GM20000 (cell line): Measurements from ENCODE around the gene DCLK1.

Source experiments
- DNase-seq: peaks from one replicate; pipeline ENCODE4 v3.0.0; 2012; ENCODE audit warnings: low spot score
- TF ChIP-seq, protein P1 (sequence below): IDR thresholded peaks from 2 replicates; pipeline ENCODE4 v1.5.1; 2012; ENCODE audit warnings: mild to moderate bottlenecking, control low read depth; ENCODE audit errors: extremely low read depth, missing control alignments

Gene DCLK1

GRCh38 chr13:36088001-36088400 is 43.2 kb downstream of the DCLK1 start:
- no peak for DNase-seq
- TF ChIP-seq, protein P1, sequence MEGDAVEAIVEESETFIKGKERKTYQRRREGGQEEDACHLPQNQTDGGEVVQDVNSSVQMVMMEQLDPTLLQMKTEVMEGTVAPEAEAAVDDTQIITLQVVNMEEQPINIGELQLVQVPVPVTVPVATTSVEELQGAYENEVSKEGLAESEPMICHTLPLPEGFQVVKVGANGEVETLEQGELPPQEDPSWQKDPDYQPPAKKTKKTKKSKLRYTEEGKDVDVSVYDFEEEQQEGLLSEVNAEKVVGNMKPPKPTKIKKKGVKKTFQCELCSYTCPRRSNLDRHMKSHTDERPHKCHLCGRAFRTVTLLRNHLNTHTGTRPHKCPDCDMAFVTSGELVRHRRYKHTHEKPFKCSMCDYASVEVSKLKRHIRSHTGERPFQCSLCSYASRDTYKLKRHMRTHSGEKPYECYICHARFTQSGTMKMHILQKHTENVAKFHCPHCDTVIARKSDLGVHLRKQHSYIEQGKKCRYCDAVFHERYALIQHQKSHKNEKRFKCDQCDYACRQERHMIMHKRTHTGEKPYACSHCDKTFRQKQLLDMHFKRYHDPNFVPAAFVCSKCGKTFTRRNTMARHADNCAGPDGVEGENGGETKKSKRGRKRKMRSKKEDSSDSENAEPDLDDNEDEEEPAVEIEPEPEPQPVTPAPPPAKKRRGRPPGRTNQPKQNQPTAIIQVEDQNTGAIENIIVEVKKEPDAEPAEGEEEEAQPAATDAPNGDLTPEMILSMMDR = no peak

DNA sequence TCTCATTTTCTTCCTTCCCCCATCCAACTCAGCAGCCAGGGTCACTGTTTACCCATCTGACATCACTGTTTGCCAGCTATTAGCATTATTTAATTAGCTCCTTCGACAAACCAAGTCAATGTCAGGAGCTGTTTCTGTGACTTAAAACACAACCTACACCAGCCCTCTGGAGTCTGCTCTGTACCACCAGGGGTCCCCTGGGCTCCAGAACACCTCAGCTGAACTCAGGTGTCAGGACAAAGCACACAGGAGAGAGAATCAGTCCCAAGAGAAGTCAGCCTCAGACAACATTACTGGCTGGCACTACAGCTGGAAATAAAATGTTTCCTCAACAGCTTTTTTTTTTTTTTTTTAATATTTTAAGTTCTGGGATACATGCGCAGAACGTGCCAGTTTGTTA is 45.1 kb downstream of the DCLK1 start:
- DNase-seq = no peak
- TF ChIP-seq, protein P1 = no peak

DNA sequence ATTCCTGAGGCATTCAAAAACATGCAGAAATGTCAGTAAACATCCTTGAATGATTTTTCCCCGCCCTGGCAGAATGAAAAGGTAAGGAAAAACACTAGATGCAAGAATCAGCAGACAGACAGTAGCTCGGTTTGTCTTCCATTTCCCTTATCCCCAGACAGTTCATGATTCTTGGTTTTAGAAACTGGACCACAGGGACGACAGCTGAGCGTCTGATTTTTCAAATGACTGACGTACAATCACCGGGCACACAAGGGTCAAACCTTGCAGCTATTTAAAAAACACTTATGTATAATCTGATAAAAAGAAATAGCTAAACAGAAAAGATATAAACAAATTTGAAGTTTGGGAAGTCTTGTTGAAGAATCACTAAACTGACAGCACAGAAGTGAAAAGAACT is 47.1 kb downstream of the DCLK1 start:
- DNase-seq = no peak
- TF ChIP-seq, protein P1 = no peak

DNA sequence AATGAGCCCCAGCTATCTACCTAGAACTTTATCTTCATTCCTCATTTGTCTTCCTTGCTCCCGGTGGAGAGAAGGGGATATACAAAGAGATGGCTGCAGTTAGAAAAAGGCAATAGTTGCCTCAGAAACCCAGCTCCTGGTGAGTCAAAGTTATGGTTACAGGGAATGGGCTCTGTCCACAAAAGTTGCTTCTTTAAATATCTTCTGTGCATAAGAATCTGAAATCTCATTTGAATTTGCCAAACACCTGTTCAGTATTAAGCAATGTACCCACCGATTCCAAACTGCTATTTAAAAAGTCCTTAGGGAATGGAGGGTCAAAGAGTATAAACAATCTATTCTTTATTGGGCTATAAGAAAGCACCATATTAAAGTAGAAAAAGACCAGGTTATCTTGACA is 48.4 kb downstream of the DCLK1 start:
- TF ChIP-seq, protein P1 = no peak
- no peak for DNase-seq

DNA sequence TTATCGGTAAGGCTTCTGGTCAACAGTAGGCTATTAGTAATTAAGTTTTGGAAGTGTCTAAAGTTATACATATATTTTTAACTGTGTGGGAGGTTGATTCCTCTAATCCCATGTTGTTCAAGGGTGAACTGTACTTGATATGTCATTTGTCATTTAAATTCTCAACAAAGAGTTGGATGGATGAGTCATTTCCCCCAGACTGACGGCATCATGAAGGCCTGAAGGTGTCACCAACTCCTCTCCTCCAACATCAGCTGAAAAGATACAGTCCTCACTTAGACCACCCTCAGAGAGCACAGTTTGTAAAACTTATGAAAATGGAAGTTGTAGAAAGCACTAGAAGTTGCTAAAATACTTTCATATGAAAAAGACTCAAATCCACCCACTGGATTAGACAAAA is 48.8 kb downstream of the DCLK1 start:
- TF ChIP-seq, protein P1 = no peak
- DNase-seq = no peak

GRCh38 chr13:36076211-36076610 is 55.0 kb downstream of the DCLK1 start:
- no peak for DNase-seq
- TF ChIP-seq, protein P1 = no peak

DNA sequence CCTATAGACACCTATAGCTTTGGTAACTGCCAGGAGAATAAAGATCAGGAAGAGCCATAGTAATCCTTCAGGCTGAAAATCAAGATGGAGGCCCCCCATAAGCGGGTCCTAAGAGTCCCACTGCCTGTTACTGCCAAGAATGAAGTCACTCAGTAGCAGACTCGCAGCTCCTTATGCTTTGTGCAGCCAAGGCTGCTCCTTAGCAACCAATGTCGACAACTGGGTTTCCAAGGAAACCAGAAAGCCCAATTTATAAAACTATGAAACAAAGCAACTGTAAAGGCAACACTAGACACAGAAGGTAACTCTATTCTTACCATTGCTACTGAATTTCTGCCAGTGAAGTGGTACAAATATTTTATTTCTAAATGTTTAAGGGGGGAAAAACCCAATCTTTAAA is 56.5 kb downstream of the DCLK1 start:
- no peak for DNase-seq

More for the DNA sequence above, 56.5 kb downstream of the DCLK1 start:
- TF ChIP-seq, protein P1 = no peak
